Panc1 (cell line): Measurements from ENCODE around the gene KCND1.

ENCODE experiments used
- CTCF ChIP-seq: fragments of 450-650 bp; IDR thresholded peaks from 2 replicates; pipeline ENCODE4 v1.5.1; 2017; ENCODE audit warnings: mild to moderate bottlenecking
- POLR2AphosphoS5 ChIP-seq: IDR thresholded peaks from 2 replicates; pipeline ENCODE4 v1.6.1; 2012; ENCODE audit warnings: mild to moderate bottlenecking, low read depth, low read length, moderate library complexity
- SIN3A ChIP-seq: IDR thresholded peaks from 2 replicates; pipeline ENCODE4 v1.6.1; 2012; ENCODE audit warnings: low read depth, mild to moderate bottlenecking, low read length, moderate library complexity, borderline replicate concordance; ENCODE audit not compliant: insufficient read depth

GRCh38 chrX:48969471-48969870 lies 2.2 kb downstream of the KCND1 start:
- TF ChIP-seq SIN3A: no peak
- no peak for TF ChIP-seq CTCF
- TF ChIP-seq POLR2AphosphoS5: no peak
